ENCODE results near the gene TP73.

- TF ChIP-seq POLR2A (IDR thresholded peaks at IDR 0.05; ENCODE audit: low read length) (no peak), GATA1 (IDR thresholded peaks at IDR 0.05; ENCODE audit: low read depth, low read length) (no peak)
Measured at GRCh38 chr1:3634059-3634800, 18.1 kb upstream of the TP73 start.
